Fibroblast of skin of left quadriceps (primary cell): ENCODE results near the gene PLCH1.

Experiments used
- DNase-seq, 2 experiments: peaks; one replicate each; pipeline ENCODE4 v3.0.0-alpha.2; 2013; ENCODE audit warnings: low read depth in 2 of 2

Gene PLCH1

DNA sequence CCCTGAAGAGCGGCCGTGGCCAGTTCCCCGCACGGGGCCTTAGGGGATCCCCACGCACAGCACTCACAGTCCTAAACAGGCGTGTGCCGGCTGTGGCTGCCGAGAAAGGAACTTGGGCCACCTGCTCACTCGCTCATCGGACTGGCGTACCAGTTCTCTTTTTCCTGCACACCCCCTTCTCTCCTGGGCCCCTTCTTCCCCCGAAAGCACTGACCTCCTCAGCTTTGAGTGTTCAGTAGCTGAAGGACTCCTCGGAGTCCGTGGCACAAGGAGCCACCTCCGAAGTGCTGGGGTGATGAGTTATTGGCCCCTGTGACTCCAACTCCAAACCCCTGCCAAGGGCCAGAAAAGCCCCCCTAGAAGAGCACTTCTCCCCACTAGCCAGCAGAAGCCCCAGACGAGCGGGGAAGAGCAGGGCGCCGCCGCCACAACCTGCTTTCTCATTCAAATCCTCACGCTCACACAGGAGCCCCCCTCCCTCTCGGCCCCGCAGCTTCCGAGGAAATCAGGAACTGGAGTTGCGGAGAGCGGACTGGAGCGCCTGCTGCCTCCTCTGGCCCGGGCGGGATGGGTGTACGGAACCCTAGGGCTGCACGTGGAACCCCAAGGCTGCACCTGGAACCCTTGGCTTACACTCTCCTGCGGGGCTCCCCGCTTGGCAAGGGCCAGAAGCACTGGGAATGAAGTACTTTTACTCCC is at the start of gene PLCH1:
Gene PLCH1, minus strand, starts transcription at position 446 of the 699 bp plus-strand sequence. CDS start 40,847 bp downstream, outside the sequence.
- no peak for DNase-seq

GRCh38 chr3:155792532-155792931 is 47.7 kb upstream of the PLCH1 start:
- DNase-seq, result no peak

DNA sequence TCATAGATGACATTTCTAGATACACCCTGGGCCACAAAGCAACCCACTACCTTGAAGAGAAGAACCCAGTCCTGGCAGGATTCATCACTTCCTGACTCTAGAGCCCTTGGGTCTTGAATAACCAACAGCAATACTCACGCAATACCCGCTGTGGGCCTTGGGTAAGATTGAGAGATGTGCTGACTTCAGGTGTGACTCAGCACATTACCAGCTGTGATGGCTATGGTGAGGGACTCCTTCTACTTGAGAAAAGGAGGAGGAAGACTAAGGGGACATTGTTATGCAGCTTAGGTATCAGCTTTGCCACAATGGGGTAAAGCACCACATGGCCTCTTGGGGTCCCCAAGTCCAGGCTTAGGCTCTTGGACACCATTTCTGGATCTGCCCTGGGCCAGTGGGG is 46.3 kb upstream of the PLCH1 start:
- DNase-seq, result no peak

DNA sequence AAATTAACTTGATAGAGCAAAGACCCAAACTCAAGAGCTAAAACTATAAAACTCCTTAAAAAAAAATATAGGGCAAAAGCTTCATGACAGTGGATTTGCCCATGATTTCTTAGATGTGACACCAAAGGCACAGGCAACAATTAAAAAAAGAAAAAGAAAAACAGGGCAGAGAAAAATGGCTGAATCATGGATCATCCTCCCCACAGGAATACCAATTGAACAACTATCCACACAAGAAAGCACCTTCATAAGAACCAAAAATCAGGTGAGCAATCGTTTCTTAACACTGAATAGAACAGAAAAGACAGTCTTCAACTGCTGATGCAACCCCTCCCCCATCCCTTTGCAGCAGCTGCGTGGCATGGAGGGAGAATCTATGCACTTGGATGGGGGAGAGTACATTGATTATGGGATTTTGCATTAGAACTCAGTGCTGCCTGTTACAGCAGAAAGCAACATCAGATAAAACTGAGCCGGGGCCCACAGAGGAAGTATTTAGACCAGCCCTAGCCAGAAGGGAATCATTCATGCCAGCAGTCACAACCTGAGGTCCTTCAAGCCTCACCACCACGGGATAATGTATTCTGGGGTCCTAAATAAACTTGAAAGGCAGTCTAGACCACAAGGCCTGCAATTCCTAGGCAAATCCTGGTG is 45.5 kb upstream of the PLCH1 start:
- DNase-seq, result no peak

DNA sequence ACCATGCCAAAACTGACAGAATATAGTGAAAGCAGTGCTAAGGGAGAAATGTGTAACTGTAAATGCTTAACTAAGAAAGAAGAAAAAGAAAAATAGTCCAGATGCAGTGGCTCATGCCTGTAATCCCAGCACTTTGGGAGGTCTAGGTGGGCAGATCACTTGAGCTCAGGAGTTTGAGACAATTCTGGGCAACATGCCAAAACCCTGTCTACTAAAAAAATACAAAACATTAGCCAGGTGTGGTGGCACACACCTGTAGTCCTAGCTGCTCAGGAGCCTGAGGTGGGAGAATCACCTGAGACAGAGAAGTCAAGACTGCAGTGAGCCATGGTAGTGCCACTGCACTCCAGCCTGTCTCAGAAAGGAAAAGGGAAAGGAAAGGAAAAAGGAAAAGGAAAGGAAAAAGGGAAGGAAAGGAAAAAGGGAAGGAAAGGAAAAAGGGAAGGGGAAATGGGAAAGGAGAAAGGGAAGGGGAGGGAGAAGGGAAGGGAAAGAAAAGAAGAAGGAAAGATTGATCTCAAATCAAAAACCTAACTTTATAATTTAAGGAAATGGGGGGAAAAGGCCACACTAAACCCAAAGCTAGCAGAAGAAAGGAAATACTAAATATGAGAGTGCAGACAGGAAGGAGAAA is 40.9 kb upstream of the PLCH1 start:
- DNase-seq, result no peak

GRCh38 chr3:155782390-155782953 is 37.6 kb upstream of the PLCH1 start:
- no peak for DNase-seq

DNA sequence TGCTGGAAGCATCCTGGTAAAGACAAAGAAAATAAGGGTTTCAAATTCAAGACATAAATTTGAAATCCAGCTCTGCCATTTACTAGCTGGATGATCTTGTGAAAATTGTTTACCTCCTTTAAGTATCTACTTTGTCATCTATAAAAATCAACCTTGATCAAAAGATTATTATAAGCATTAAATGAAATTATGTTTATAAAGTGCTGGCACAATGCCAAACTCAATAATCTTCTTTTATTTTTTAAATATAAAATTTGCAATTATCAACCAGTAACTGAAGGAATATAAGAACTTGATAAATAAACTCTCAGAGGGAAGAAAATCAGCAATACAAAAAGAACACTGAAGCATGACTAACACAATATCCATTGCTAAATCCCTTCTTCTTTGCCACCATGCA is 35.4 kb upstream of the PLCH1 start:
- DNase-seq, result no peak

DNA sequence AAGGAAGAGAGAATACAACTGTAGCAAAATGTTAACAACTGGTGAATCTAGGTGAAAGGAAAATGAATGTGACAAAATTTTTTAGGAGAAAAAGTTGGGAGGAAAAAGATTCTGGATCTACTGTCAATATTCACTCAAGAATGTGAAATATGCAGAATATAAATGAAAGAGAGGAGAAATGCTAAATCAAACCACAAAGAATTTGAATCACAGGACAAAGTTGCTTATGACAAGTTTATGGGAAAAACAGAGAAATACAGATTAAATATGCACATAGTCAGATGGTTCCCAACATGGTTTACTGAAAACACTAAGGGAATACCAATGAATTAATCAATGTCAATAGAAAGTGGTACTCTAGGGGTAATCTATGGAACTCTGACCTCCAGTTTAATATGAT is 33.6 kb upstream of the PLCH1 start:
- peak in 1 of 2 experiments; percentile 4 for DNase-seq

DNA sequence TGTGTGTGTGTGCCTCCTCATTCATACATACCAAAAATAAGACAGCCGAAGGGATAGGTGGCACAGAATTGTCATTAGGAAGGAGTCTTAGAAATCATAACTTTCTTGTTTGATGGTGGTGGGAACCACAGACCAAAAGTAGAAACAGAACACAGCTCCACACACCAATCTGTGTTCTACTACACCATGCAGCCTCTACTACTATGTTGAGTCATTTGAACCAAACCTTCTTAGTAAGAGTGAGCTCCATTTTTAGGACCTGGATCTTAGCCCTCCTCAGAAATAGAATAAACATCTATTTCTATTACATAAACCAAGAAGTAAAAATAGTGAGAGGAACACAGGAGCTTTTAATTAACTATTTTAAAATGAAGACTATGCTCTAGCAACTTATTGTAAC is 27.9 kb upstream of the PLCH1 start:
- no peak for DNase-seq

- no peak for DNase-seq
Observed at GRCh38 chr3:155771126-155771525, 26.3 kb upstream of the PLCH1 start.

GRCh38 chr3:155766206-155766605 is 21.3 kb upstream of the PLCH1 start:
- DNase-seq, result no peak

GRCh38 chr3:155763870-155764463 is 19.1 kb upstream of the PLCH1 start:
- DNase-seq, result no peak

- DNase-seq, result no peak
Observed at GRCh38 chr3:155760653-155761052, 15.8 kb upstream of the PLCH1 start.

GRCh38 chr3:155757577-155757976 is 12.7 kb upstream of the PLCH1 start:
- no peak for DNase-seq

- DNase-seq, result no peak
Observed at GRCh38 chr3:155753038-155753639, 8.3 kb upstream of the PLCH1 start.

DNA sequence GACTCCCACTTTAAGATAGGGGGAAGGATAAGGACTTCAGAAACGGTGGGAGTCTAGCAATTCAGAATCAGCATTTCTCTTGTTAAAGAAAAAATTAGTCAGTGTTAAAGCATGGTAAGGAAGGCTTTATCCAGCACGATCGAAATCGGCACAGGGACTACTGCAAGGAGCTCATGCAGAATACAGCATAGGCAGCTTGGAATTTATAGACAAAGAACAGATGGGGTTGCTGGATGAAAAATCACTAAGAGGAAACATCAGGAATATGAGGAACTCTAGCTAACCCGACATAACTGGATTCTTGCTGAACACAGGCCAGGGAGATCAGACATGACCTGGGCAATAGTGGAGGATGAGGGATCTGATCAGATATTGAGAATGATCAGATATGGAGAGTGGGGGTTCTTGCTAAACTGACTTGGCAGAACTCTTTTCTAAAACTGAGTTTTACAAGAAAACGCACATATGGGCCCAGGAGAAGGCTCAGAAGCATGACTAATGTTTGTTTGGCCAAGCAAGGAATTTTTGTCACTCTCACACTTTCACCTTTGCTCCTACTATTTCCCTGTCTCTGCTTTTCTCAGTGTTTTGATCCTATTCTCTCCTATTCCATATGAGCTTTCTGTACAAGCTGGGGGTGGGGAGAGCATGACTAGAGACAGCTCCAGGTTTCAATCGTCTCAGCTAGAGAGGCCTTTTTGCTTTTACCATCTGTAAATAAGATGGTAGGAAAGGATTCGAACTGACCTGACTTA is 3.9 kb upstream of the PLCH1 start:
- DNase-seq, result no peak

DNA sequence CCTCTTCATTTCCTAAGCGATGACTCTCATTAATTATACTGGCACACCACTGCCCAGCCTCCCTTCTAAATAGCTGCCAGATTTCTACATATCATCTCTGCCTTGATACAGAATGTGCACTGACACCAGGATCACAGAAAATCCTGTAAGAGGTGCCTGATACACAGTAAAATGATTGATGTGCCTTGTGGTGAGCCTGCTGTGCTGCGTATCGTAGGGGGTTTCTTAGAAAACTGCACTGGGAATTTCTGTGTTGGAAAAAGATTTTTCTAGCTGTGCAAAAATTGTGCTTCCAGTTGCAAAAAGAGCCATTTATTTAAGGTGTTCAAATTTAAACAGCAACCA is 3.0 kb upstream of the PLCH1 start:
- DNase-seq, result no peak

DNA sequence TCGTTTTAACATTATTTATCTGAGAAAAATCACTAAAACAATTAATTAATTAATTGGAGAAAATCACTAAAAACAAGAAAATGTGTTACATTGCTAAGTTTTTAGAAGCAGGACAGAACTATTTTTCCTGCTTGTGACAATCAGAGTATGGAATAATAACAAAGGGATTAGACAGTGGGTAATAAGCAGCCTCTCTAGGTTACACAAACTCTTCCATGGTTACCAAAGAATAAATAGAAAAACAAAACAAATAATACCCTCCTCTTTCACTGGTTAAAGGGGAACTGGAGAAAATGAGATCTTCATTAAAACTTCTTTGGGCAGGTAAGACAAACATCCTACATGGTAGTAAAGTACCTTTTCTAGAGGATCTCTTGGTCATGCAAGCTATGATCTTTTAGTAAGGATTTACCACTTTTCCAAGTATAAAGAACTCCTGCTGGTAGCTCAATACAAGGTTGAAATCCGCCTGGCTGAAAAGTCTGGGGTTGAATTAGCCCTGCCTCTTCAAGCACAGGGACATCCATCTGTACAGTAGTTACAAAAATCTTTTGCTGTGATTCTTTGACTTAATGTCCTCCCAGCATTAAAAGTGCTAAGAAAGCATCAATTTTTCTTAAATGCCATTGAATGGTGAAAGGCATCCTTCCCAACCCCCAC is 2.5 kb upstream of the PLCH1 start:
- no peak for DNase-seq

DNA sequence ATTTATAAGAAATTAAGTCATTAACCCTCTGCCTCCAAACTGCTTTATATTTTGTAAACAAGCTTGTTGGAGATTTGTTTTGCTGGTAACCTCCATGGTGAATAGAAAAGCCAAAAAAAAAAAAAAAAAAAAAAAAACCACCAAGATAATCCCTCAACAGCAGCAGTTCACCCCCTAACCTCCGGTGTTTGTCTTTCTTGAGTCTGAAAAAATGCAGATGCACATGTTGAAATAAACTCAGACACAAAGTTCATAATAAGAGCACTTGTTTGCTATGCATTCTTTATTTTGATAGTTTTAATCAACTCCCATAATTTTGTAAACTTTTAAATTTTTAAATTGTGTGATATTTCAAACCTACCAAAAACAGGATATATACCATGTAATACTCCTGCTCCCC is 1.8 kb upstream of the PLCH1 start:
- no peak for DNase-seq

- DNase-seq, result no peak
Observed at GRCh38 chr3:155745795-155746550, 1.1 kb upstream of the PLCH1 start.
